Panc1 (cell line): ENCODE data around the gene TIGD7.

Source experiments
- POLR2AphosphoS5 ChIP-seq: IDR thresholded peaks from 2 replicates; pipeline ENCODE4 v1.6.1; 2012; ENCODE audit warnings: mild to moderate bottlenecking, low read depth, low read length, moderate library complexity
- SIN3A ChIP-seq: IDR thresholded peaks from 2 replicates; pipeline ENCODE4 v1.6.1; 2012; ENCODE audit warnings: low read depth, mild to moderate bottlenecking, low read length, moderate library complexity, borderline replicate concordance; ENCODE audit not compliant: insufficient read depth
- TCF7L2 ChIP-seq: IDR thresholded peaks from 2 replicates; pipeline ENCODE4 v1.6.1; 2011; ENCODE audit warnings: mild to moderate bottlenecking, low read depth, low read length, inconsistent platforms
- TF ChIP-seq, protein P1 (sequence below): fragments of 450-650 bp; IDR thresholded peaks from 2 replicates; pipeline ENCODE4 v1.5.1; 2017; ENCODE audit warnings: mild to moderate bottlenecking
- TF ChIP-seq, protein P2 (sequence below), 2 experiments: IDR thresholded peaks; 2 replicates each; pipeline ENCODE4 v1.6.1; 2011 to 2012; ENCODE audit warnings: low read depth in 2 of 2, control low read depth in 1 of 2, low read length in 1 of 2, mild to moderate bottlenecking in 1 of 2, moderate library complexity in 1 of 2; ENCODE audit not compliant: insufficient read depth in 1 of 2

GRCh38 chr16:3328643-3329042 lies 23.4 kb upstream of the TIGD7 start:
- TF ChIP-seq, protein P1, sequence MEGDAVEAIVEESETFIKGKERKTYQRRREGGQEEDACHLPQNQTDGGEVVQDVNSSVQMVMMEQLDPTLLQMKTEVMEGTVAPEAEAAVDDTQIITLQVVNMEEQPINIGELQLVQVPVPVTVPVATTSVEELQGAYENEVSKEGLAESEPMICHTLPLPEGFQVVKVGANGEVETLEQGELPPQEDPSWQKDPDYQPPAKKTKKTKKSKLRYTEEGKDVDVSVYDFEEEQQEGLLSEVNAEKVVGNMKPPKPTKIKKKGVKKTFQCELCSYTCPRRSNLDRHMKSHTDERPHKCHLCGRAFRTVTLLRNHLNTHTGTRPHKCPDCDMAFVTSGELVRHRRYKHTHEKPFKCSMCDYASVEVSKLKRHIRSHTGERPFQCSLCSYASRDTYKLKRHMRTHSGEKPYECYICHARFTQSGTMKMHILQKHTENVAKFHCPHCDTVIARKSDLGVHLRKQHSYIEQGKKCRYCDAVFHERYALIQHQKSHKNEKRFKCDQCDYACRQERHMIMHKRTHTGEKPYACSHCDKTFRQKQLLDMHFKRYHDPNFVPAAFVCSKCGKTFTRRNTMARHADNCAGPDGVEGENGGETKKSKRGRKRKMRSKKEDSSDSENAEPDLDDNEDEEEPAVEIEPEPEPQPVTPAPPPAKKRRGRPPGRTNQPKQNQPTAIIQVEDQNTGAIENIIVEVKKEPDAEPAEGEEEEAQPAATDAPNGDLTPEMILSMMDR = no peak
- TF ChIP-seq SIN3A (no peak), POLR2AphosphoS5 (no peak), TCF7L2 (no peak)
- TF ChIP-seq, protein P2, sequence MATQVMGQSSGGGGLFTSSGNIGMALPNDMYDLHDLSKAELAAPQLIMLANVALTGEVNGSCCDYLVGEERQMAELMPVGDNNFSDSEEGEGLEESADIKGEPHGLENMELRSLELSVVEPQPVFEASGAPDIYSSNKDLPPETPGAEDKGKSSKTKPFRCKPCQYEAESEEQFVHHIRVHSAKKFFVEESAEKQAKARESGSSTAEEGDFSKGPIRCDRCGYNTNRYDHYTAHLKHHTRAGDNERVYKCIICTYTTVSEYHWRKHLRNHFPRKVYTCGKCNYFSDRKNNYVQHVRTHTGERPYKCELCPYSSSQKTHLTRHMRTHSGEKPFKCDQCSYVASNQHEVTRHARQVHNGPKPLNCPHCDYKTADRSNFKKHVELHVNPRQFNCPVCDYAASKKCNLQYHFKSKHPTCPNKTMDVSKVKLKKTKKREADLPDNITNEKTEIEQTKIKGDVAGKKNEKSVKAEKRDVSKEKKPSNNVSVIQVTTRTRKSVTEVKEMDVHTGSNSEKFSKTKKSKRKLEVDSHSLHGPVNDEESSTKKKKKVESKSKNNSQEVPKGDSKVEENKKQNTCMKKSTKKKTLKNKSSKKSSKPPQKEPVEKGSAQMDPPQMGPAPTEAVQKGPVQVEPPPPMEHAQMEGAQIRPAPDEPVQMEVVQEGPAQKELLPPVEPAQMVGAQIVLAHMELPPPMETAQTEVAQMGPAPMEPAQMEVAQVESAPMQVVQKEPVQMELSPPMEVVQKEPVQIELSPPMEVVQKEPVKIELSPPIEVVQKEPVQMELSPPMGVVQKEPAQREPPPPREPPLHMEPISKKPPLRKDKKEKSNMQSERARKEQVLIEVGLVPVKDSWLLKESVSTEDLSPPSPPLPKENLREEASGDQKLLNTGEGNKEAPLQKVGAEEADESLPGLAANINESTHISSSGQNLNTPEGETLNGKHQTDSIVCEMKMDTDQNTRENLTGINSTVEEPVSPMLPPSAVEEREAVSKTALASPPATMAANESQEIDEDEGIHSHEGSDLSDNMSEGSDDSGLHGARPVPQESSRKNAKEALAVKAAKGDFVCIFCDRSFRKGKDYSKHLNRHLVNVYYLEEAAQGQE (IDR thresholded peaks at IDR 0.05; ENCODE audit: insufficient read depth in 1 of 2, low read depth in 2 of 2, low read length in 1 of 2) = no peak
